Neural progenitor cell (in vitro differentiated cells): ENCODE measurements around the gene GSG1L. TPM values are rescaled to one million over a fixed set of nuclear protein-coding genes. Genes with fewer than 3 reads are reported as not detected.

Experiments
- DNase-seq: peaks from one replicate; pipeline ENCODE4 v3.0.0-alpha.2; 2016; ENCODE audit warnings: low spot score
- H2AFZ ChIP-seq: fragments of 200-600 bp; sonication (generic); replicated peaks from 2 replicates; pipeline ENCODE4 v1.6.1; 2016; ENCODE audit warnings: antibody characterized with exemption
- H3F3A ChIP-seq: fragments of 200-600 bp; sonication (generic); 2 replicates; pipeline ENCODE4 v1.6.1; 2016; ENCODE audit warnings: antibody characterized with exemption, low read depth
- H3K27ac ChIP-seq: fragments of 200-600 bp; sonication (generic); 2 replicates; pipeline ENCODE4 v1.5.1; 2016; ENCODE audit warnings: mild to moderate bottlenecking
- H3K27me3 ChIP-seq: fragments of 200-600 bp; sonication (generic); 2 replicates; pipeline ENCODE4 v1.6.1; 2016; ENCODE audit warnings: mild to moderate bottlenecking, moderate library complexity
- H3K36me3 ChIP-seq: fragments of 200-600 bp; sonication (generic); 2 replicates; pipeline ENCODE4 v1.5.1; 2016
- H3K4me1 ChIP-seq: fragments of 200-600 bp; sonication (generic); 2 replicates; pipeline ENCODE4 v1.6.1; 2016; ENCODE audit warnings: mixed run types
- H3K4me2 ChIP-seq: fragments of 200-600 bp; sonication (generic); 2 replicates; pipeline ENCODE4 v1.6.1; 2016
- H3K4me3 ChIP-seq: fragments of 200-600 bp; sonication (generic); 2 replicates; pipeline ENCODE4 v1.5.1; 2016
- H3K79me2 ChIP-seq: fragments of 200-600 bp; sonication (generic); 2 replicates; pipeline ENCODE4 v1.6.1; 2016; ENCODE audit warnings: low read depth
- H3K9ac ChIP-seq: fragments of 200-600 bp; sonication (generic); 2 replicates; pipeline ENCODE4 v1.6.1; 2016
- H3K9me3 ChIP-seq: fragments of 200-600 bp; sonication (generic); 2 replicates; pipeline ENCODE4 v1.5.1; 2016; ENCODE audit warnings: low read depth
- H4K20me1 ChIP-seq: fragments of 200-600 bp; sonication (generic); 2 replicates; pipeline ENCODE4 v1.6.1; 2016; ENCODE audit warnings: low read depth
- H3K27ac Mint-ChIP-seq: 3 replicates; pipeline ENCODE4 v1.8.0; 2021; ENCODE audit warnings: mixed read lengths
- H3K27me3 Mint-ChIP-seq: 2 replicates; pipeline ENCODE4 v1.8.0; 2022; ENCODE audit warnings: low read depth, mild to moderate bottlenecking, inconsistent platforms, moderate library complexity, mixed read lengths; ENCODE audit not compliant: insufficient read depth
- H3K36me3 Mint-ChIP-seq: 3 replicates; pipeline ENCODE4 v1.8.0; 2021; ENCODE audit warnings: mixed read lengths
- H3K4me1 Mint-ChIP-seq: 3 replicates; pipeline ENCODE4 v1.8.0; 2021; ENCODE audit warnings: mixed read lengths
- H3K4me3 Mint-ChIP-seq: 3 replicates; pipeline ENCODE4 v1.8.0; 2021; ENCODE audit warnings: mild to moderate bottlenecking, moderate library complexity, mixed read lengths
- H3K9me3 Mint-ChIP-seq: 3 replicates; pipeline ENCODE4 v1.8.0; 2020; ENCODE audit warnings: mixed read lengths
- EZH2 ChIP-seq: fragments of 200-600 bp; sonication (generic); IDR thresholded peaks from 2 replicates; pipeline ENCODE4 v1.6.1; 2017; ENCODE audit warnings: antibody characterized with exemption, mild to moderate bottlenecking, moderate library complexity
- EZH2phosphoT487 ChIP-seq: fragments of 200-600 bp; sonication (generic); IDR thresholded peaks from 2 replicates; pipeline ENCODE4 v1.6.1; 2017; ENCODE audit warnings: antibody characterized with exemption
- total RNA-seq: library from RNA; depleted of rRNA; stranded (reverse); fragments of >200 nt; gene quantifications from 2 replicates; pipeline ENCODE4 v1.2.3, GENCODE V29; 2015; ENCODE audit warnings: low replicate concordance
- TF ChIP-seq, protein P1 (sequence below): fragments of 200-600 bp; sonication (generic); IDR thresholded peaks from 2 replicates; pipeline ENCODE4 v1.5.1; 2017; ENCODE audit warnings: antibody characterized with exemption, mild to moderate bottlenecking

Gene GSG1L
- total RNA-seq, 1 donor from 2014 or later: not detected

DNA sequence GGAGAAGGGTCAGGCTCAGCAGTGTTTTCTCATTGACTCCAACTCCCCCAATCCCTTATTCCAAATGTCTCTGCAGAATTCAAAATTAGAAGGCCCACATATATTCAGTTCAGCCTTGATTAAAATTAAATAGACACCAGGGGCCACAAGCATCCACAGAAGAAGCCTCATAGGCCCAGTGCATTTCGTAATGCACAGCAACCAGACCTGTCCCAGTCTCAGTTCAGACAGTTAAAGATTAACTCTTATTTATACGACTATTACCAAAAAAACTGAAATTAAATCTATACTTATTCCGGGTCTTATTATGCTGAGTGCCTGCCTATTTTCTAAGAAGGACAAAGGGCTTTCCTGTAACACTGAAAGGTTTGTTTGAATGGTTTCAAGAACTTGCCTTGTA is 41.8 kb upstream of the GSG1L start:
- H3K9me3 Mint-ChIP-seq: no peaks in the 10 kb centered on the region
- no peak overlapping the region for H3K27ac ChIP-seq
- no peaks in the 10 kb centered on the region for H3K9me3 ChIP-seq
- H3K36me3 ChIP-seq: no peaks in the 10 kb centered on the region
- H4K20me1 ChIP-seq: peaks cover 5% of the 10 kb centered on the region
- no peaks in the 10 kb centered on the region for H3K79me2 ChIP-seq
- no peaks in the 10 kb centered on the region for H3K4me1 ChIP-seq
- peaks cover 10% of the 10 kb centered on the region for H3K4me1 Mint-ChIP-seq
- H2AFZ ChIP-seq: no peak overlapping the region
- no peaks in the 10 kb centered on the region for H3K27me3 Mint-ChIP-seq
- no peak overlapping the region for H3K4me2 ChIP-seq
- H3K9ac ChIP-seq: no peak overlapping the region
- no peak overlapping the region for H3K4me3 Mint-ChIP-seq
- TF ChIP-seq, protein P1, sequence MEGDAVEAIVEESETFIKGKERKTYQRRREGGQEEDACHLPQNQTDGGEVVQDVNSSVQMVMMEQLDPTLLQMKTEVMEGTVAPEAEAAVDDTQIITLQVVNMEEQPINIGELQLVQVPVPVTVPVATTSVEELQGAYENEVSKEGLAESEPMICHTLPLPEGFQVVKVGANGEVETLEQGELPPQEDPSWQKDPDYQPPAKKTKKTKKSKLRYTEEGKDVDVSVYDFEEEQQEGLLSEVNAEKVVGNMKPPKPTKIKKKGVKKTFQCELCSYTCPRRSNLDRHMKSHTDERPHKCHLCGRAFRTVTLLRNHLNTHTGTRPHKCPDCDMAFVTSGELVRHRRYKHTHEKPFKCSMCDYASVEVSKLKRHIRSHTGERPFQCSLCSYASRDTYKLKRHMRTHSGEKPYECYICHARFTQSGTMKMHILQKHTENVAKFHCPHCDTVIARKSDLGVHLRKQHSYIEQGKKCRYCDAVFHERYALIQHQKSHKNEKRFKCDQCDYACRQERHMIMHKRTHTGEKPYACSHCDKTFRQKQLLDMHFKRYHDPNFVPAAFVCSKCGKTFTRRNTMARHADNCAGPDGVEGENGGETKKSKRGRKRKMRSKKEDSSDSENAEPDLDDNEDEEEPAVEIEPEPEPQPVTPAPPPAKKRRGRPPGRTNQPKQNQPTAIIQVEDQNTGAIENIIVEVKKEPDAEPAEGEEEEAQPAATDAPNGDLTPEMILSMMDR: no peak
- TF ChIP-seq EZH2phosphoT487 (no peak), EZH2 (no peak)
- H3F3A ChIP-seq: no peaks in the 10 kb centered on the region
- no peak overlapping the region for H3K27ac Mint-ChIP-seq
- H3K36me3 Mint-ChIP-seq: peaks cover 38% of the 10 kb centered on the region
- H3K27me3 ChIP-seq: no peaks in the 10 kb centered on the region
- no peak overlapping the region for H3K4me3 ChIP-seq
- DNase-seq: no peak

DNA sequence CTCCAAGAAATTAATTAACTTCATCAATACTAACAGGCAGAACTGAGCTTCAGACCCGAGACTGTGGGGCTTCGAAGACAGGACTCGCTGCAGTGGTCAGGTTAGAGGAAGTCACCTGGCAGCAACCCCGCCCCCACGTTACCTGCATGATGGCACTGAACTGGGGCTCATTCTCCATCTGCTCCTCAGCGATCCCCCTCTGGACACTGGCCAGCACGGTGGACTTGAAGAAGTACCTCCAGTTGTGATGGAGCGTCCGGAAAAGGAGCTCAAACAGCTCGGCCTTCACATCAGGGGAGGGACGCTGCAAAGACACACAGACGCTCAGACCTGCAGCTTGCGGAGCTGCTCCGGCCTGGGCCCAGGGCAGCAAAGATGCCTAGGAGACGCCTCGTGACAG is 40.9 kb upstream of the GSG1L start:
- no peak overlapping the region for H3K27ac ChIP-seq
- Mint-ChIP-seq H3K27me3 (no peaks in the 10 kb centered on the region), H3K27ac (no peak overlapping the region), H3K36me3 (peaks cover 40% of the 10 kb centered on the region), H3K9me3 (no peaks in the 10 kb centered on the region), H3K4me3 (no peak overlapping the region), H3K4me1 (peaks cover 10% of the 10 kb centered on the region)
- H3K27me3 ChIP-seq: no peaks in the 10 kb centered on the region
- H3K9me3 ChIP-seq: no peaks in the 10 kb centered on the region
- H3K4me2 ChIP-seq: no peak overlapping the region
- TF ChIP-seq EZH2: no peak
- TF ChIP-seq, protein P1: no peak
- TF ChIP-seq EZH2phosphoT487: no peak
- no peak overlapping the region for H2AFZ ChIP-seq
- no peak for DNase-seq
- no peaks in the 10 kb centered on the region for H3K4me1 ChIP-seq
- H3K4me3 ChIP-seq: no peak overlapping the region
- peaks cover 5% of the 10 kb centered on the region for H4K20me1 ChIP-seq
- no peaks in the 10 kb centered on the region for H3F3A ChIP-seq
- no peaks in the 10 kb centered on the region for H3K79me2 ChIP-seq
- H3K9ac ChIP-seq: no peak overlapping the region
- H3K36me3 ChIP-seq: no peaks in the 10 kb centered on the region

DNA sequence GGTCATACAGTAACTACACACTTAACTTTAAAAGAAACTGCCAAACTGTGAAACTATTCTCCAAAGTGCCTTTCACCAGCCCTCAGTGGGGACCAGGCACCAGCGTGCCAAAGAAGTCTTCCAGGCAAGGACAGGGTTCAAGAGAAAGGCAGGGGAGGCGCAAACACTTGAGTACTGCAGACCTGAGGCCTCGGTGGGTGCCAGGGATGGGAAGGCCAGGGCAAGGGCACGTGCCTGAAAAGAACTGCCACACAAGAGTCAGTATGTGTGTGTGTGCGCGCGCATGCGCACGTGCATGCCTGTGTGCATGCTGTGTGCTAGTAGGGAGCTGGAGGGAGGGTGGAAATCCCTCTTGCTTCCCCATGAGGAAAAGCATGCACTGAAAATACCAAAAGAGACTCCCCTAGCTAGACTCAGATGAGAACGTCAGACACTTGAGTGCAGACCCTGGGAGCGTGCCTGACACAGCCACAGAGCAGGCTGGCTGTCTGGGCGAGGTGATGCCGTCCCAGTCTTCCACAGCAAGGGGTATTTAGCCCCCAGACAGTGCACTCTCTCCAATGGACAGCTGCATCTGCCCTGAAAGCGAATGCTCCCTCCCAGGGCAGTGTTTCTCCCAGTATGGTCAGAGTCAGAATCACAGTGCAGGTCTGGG is 40.1 kb upstream of the GSG1L start:
- no peak for DNase-seq
- Histone ChIP-seq H3K9me3 (no peaks in the 10 kb centered on the region), H2AFZ (no peak overlapping the region), H3K79me2 (no peaks in the 10 kb centered on the region), H3K4me3 (no peak overlapping the region), H3K9ac (no peak overlapping the region), H3K4me1 (no peaks in the 10 kb centered on the region), H4K20me1 (peaks cover 2% of the 10 kb centered on the region), H3K4me2 (no peak overlapping the region), H3K27ac (no peak overlapping the region), H3F3A (no peaks in the 10 kb centered on the region), H3K36me3 (no peaks in the 10 kb centered on the region), H3K27me3 (no peaks in the 10 kb centered on the region)
- no peak overlapping the region for H3K4me3 Mint-ChIP-seq
- H3K27me3 Mint-ChIP-seq: no peaks in the 10 kb centered on the region
- H3K27ac Mint-ChIP-seq: no peak overlapping the region
- TF ChIP-seq EZH2: no peak
- TF ChIP-seq, protein P1: no peak
- no peak for TF ChIP-seq EZH2phosphoT487
- H3K36me3 Mint-ChIP-seq: peaks cover 38% of the 10 kb centered on the region
- H3K4me1 Mint-ChIP-seq: peaks cover 10% of the 10 kb centered on the region
- H3K9me3 Mint-ChIP-seq: no peaks in the 10 kb centered on the region
